ENCODE measurements around the gene CUBN.

Gene CUBN

GRCh38 chr10:16787361-16787791 is 342.2 kb downstream of the CUBN start:
- no peak for DNase-seq (ENCODE audit: low read depth)

DNA sequence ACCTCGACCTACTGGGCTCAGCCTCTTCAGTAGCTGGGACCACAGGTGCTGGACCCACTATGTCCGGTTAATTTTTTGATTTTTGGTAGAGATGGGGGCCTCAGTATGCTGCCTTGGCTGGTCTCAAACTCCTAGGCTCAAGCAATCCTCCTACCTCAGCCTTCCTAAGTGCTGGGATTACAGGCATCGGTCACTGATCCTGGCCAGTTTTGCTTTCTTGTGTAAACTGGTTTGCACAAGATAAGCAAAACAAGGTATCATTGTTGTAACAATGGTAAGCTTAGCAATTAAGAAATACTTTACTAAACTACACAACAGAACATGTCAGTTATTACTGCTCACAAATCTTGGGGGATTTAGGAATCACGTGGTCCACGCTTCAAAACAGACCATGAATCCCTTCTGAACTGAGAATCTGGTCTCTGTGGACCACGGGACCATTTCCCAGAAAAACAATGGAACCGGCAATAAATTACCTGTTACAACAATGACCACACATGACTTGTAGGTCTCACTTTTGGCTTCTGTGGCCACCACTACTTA is 349.2 kb downstream of the CUBN start:
- no peak for DNase-seq (ENCODE audit: low read depth)

DNA sequence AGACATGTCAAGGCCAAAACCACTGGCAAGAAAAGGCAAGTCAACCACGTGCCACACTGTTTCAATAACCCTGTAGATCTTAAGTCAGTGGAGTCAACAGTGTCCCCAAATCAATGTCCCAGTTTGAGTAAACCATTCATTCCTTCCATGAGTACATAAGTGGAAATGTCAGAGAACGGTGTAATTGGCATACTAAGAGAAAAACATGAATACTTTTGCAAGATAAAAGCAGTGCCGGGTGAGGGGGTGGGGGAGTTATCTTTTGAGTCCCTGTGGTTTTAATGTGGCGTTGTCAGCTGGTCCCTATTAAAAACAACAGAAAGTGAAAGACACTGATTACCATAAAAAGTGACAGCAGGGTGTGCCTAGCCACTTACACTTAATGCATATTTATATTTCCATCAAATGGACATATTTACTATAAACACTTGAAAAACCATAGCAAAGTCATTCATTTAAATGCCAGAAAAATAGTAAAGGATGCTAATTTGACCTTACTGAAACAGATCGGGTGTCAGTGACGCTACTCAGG is 350.2 kb downstream of the CUBN start:
- no peak for DNase-seq (ENCODE audit: low read depth)

DNA sequence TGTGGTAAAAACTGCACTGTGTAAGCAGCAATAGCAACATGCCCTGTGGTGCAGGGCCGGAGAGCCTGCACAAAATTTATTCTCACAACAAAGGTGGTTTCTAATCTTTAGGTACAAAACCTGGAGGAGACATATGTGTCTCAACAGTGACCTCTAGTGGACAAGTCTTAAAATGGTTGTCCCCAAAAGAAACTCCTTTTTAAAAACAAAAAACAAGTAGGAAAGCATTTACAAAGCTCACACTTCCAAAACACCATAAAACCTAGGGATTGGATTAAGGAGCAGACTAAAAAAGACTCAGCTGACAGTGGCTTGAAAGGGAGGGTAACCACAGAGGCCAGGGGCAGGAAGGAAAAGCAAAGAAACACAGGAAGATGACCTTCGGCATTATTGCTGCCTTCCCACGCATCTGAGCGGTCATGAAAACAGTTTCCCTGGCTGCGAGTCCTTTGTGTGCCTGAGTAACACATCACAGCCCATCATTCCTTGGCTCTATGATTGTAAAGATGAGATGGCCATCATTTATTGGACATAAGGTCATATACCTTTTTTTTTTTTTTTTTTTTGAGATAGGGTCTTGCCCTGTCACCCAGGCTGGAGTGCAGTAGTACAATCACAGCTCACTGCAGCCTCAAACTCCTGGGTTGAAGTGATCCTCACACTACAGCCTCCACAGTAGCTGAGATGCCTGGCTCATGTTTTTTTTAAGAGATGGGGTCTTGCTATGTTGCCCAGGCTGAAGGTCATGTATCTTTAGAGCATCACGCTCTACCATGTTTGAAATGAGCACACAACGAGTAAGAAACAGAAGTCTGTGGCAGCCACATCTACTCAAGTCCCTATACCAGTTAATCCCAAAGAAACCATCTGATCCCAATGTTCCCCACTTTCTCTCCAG is 351.9 kb downstream of the CUBN start:
- peak; percentile 17 for DNase-seq (ENCODE audit: low read depth)

DNA sequence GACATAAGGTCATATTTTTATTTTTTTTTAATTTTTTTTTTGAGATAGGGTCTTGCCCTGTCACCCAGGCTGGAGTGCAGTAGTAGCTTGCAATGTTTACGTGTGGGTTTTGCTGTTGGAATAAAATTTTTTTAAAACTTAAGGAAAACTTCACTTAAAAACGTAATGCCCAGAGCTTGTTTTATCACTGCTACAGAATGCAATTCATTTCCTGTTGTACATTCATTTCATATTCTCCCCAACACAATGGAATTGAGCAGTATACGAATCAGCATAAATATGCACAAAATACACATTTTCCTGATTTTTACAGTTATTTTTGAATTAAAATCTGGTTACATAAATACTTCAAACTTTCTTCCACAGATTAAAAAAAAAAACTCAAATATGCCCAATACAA is 352.7 kb downstream of the CUBN start:
- DNase-seq (ENCODE audit: low read depth): no peak

Data from GM04504 (cell line).